HepG2 (cell line): ENCODE data around the gene PLD4. TPM values are rescaled to one million over a fixed set of nuclear protein-coding genes. Genes with fewer than 3 reads are reported as not detected.

ENCODE experiments used
- ATAC-seq: fragments of 200-7000 bp; cut with Tn5 transposase; 3 replicates; pipeline ENCODE4 v1.9.1; 2020; ENCODE audit warnings: mild to moderate bottlenecking, moderate library complexity
- BruUV-seq: library from RNA; stranded (reverse); fragments of 400-500 nt; replicated peaks from 2 replicates; lab custom pipeline; 2021; lab: Mats Ljungman, UMichigan
- CTCF ChIA-PET: fragments of 300-600 bp; formaldehyde crosslinking; extraction: SDS; loops from one replicate; lab custom pipeline; 2021; ENCODE audit warnings: low total read pairs, inconsistent platforms, low intra/inter-chr PET ratio; lab: Yijun Ruan, JAX
- POLR2A ChIA-PET: fragments of 350-600 bp; sonication (Branson Sonifier 250); formaldehyde crosslinking; loops from one replicate; lab custom pipeline; 2020; ENCODE audit warnings: antibody characterized with exemption, inconsistent platforms; lab: Yijun Ruan, JAX
- DNase-seq: peaks from one replicate; pipeline ENCODE4 v3.0.0-alpha.2; 2015; ENCODE audit warnings: low spot score
- FAIRE-seq: peaks from 3 replicates; lab custom pipeline; 2011; peaks lifted over from hg19 to GRCh38; lab: Jason Lieb, UNC
- H2AFZ ChIP-seq: one replicate; pipeline ENCODE4 v1.6.1; 2011; ENCODE audit warnings: low read length, inconsistent platforms
- H3K27ac ChIP-seq: fragments of 300-600 bp; 3 replicates; pipeline ENCODE4 v1.8.0; 2011; ENCODE audit warnings: mixed run types, mild to moderate bottlenecking, mixed read lengths, low read length, inconsistent platforms; ENCODE audit not compliant: insufficient read depth; ENCODE audit errors: extremely low read length
- H3K27me3 ChIP-seq, 2 experiments: fragments of 200-600 bp in 1 of 2; 2 replicates in 1 of 2; 3 replicates in 1 of 2; pipeline versions ENCODE4 v1.6.0 to v1.8.0; 2011; ENCODE audit warnings: low read length in 2 of 2, mild to moderate bottlenecking in 2 of 2, moderate library complexity in 2 of 2, inconsistent platforms in 1 of 2; ENCODE audit not compliant: insufficient read depth in 2 of 2, control insufficient read depth in 1 of 2
- H3K36me3 ChIP-seq, 2 experiments: fragments of 200-600 bp in 1 of 2; replicated peaks in 1 of 2; 2 replicates in 1 of 2; 3 replicates in 1 of 2; pipeline versions ENCODE4 v1.5.1 to v1.8.0; 2011; ENCODE audit warnings: low read length in 2 of 2, inconsistent platforms in 1 of 2; ENCODE audit not compliant: insufficient read depth in 2 of 2, control insufficient read depth in 1 of 2
- H3K4me1 ChIP-seq: 2 replicates; pipeline ENCODE4 v1.5.1; 2012; ENCODE audit warnings: low read length, inconsistent platforms; ENCODE audit not compliant: insufficient read depth
- H3K4me2 ChIP-seq: 2 replicates; pipeline ENCODE4 v1.6.0; 2011; ENCODE audit warnings: low read depth, low read length, inconsistent platforms
- H3K4me3 ChIP-seq, 3 experiments: fragments of 200-600 bp in 1 of 3; sonication (generic), shearing (Covaris generic) in 1 of 3; replicated peaks in 1 of 3; 2 replicates each; pipeline ENCODE4 v1.5.1; 2011 to 2016; ENCODE audit warnings: low read length in 3 of 3, inconsistent platforms in 2 of 3, low read depth in 2 of 3, mild to moderate bottlenecking in 2 of 3, control low read depth in 1 of 3, mixed read lengths in 1 of 3; ENCODE audit not compliant: insufficient read depth in 1 of 3
- H3K79me2 ChIP-seq: one replicate; pipeline ENCODE4 v1.6.1; 2011; ENCODE audit warnings: low read length, inconsistent platforms; ENCODE audit not compliant: insufficient read depth
- H3K9ac ChIP-seq: 2 replicates; pipeline ENCODE4 v1.6.0; 2011; ENCODE audit warnings: mild to moderate bottlenecking, low read depth, low read length, inconsistent platforms; ENCODE audit not compliant: insufficient read depth
- H3K9me3 ChIP-seq: 2 replicates; pipeline ENCODE4 v1.5.1; 2012; ENCODE audit warnings: mild to moderate bottlenecking, low read length
- H4K20me1 ChIP-seq: 2 replicates; pipeline ENCODE4 v1.6.0; 2011; ENCODE audit warnings: inconsistent platforms, mild to moderate bottlenecking, low read length, moderate library complexity; ENCODE audit not compliant: insufficient read depth
- ATF3 ChIP-seq: sonication (generic); formaldehyde crosslinking; IDR thresholded peaks from 2 replicates; pipeline ENCODE4 v1.4.0; 2020; ENCODE audit warnings: missing genetic modification reagents
- HOXA5 ChIP-seq: sonication (generic); formaldehyde crosslinking; IDR thresholded peaks from 2 replicates; pipeline ENCODE4 v1.4.0; 2020; ENCODE audit warnings: missing genetic modification reagents
- KLF9 ChIP-seq: IDR thresholded peaks from 2 replicates; pipeline ENCODE4 v1.6.1; 2016; ENCODE audit warnings: low read depth
- MEIS2 ChIP-seq: sonication (generic); formaldehyde crosslinking; IDR thresholded peaks from 2 replicates; pipeline ENCODE4 v1.9.0; 2021; ENCODE audit warnings: mild to moderate bottlenecking, missing genetic modification reagents
- SOX13 ChIP-seq, 3 experiments: fragments of 450-650 bp in 1 of 3; sonication (generic) in 1 of 3; formaldehyde crosslinking in 1 of 3; IDR thresholded peaks in 2 of 3; conservative IDR thresholded peaks in 1 of 3; 2 replicates each; pipeline versions ENCODE4 v1.5.0 to v1.6.1; 2016 to 2020; ENCODE audit warnings: antibody characterized with exemption in 1 of 3, mild to moderate bottlenecking in 1 of 3, missing compliant biosample characterization in 1 of 3, missing genetic modification reagents in 1 of 3, moderate library complexity in 1 of 3
- TRIM24 ChIP-seq: sonication (generic); formaldehyde crosslinking; IDR thresholded peaks from 2 replicates; pipeline ENCODE4 v1.8.0; 2022; ENCODE audit warnings: mild to moderate bottlenecking, missing genetic modification reagents
- ZBTB21 ChIP-seq: sonication (generic); formaldehyde crosslinking; IDR thresholded peaks from 2 replicates; pipeline ENCODE4 v1.4.0; 2020; ENCODE audit warnings: missing genetic modification reagents
- ZBTB7B ChIP-seq: sonication (generic); formaldehyde crosslinking; IDR thresholded peaks from 2 replicates; pipeline ENCODE4 v1.4.0; 2020; ENCODE audit warnings: missing genetic modification reagents
- ZNF143 ChIP-seq: sonication (generic); formaldehyde crosslinking; IDR thresholded peaks from 2 replicates; pipeline ENCODE4 v1.4.0; 2020; ENCODE audit warnings: missing genetic modification reagents
- ZNF225 ChIP-seq: sonication (generic); formaldehyde crosslinking; IDR thresholded peaks from 2 replicates; pipeline ENCODE4 v1.4.0; 2020; ENCODE audit warnings: mild to moderate bottlenecking, missing genetic modification reagents
- ZNF256 ChIP-seq: sonication (generic); formaldehyde crosslinking; conservative IDR thresholded peaks from 2 replicates; pipeline ENCODE4 v1.4.0; 2020; ENCODE audit warnings: missing genetic modification reagents
- ZNF282 ChIP-seq: fragments of 450-650 bp; IDR thresholded peaks from 2 replicates; pipeline ENCODE4 v1.6.1; 2018; ENCODE audit not compliant: partially characterized antibody
- ZNF33A ChIP-seq: sonication (generic); formaldehyde crosslinking; IDR thresholded peaks from 2 replicates; pipeline ENCODE4 v1.5.1; 2020; ENCODE audit warnings: missing genetic modification reagents, mild to moderate bottlenecking, moderate library complexity, borderline replicate concordance
- ZNF441 ChIP-seq: sonication (generic); formaldehyde crosslinking; IDR thresholded peaks from 2 replicates; pipeline ENCODE4 v1.7.0; 2021; ENCODE audit warnings: missing genetic modification reagents, borderline replicate concordance
- ZNF451 ChIP-seq: sonication (generic); formaldehyde crosslinking; IDR thresholded peaks from 2 replicates; pipeline ENCODE4 v1.5.0; 2020; ENCODE audit warnings: mild to moderate bottlenecking, missing genetic modification reagents
- ZNF496 ChIP-seq: sonication (generic); formaldehyde crosslinking; IDR thresholded peaks from 2 replicates; pipeline ENCODE4 v1.8.1; 2023; ENCODE audit warnings: mild to moderate bottlenecking, moderate library complexity, missing genetic modification reagents; ENCODE audit not compliant: insufficient replicate concordance
- ZNF543 ChIP-seq: sonication (generic); formaldehyde crosslinking; IDR thresholded peaks from 2 replicates; pipeline ENCODE4 v1.4.0; 2020; ENCODE audit warnings: mild to moderate bottlenecking, missing genetic modification reagents
- ZNF549 ChIP-seq: sonication (generic); formaldehyde crosslinking; IDR thresholded peaks from 2 replicates; pipeline ENCODE4 v1.5.0; 2020; ENCODE audit warnings: missing genetic modification reagents
- ZNF710 ChIP-seq: sonication (generic); formaldehyde crosslinking; IDR thresholded peaks from 2 replicates; pipeline ENCODE4 v1.5.0; 2020; ENCODE audit warnings: mild to moderate bottlenecking, missing genetic modification reagents, borderline replicate concordance
- WGBS: methylation state at CpG from one replicate; pipeline ENCODE4 v1.1.6; 2017; ENCODE audit warnings: low lambda C conversion rate; 5-methylcytosine and 5-hydroxymethylcytosine counted together
- in situ Hi-C: cut with HindIII; loops from 2 replicates; pipeline ENCODE4 v1.10.0; 2017; ENCODE audit warnings: low pct_unique_long_range_greater_than_20kb; ENCODE audit not compliant: extremely low pct_ligation_motif_present
- intact Hi-C: fragments of 100-400 bp; cut with micrococcal nuclease; formaldehyde crosslinking; loops from one replicate; pipeline ENCODE4 v1.10.0; 2022; ENCODE audit not compliant: unreplicated experiment
- polyA plus RNA-seq, 8 experiments: library from polyadenylated mRNA; depleted of rRNA in 3 of 8; stranded (reverse) in 7 of 8; unstranded in 1 of 8; fragments of >200 nt; fragmentation: Illumina TruSeq in 4 of 8; extraction: Trizol in 4 of 8; gene quantifications; 2 replicates each; pipeline versions ENCODE4 v1.2.1 to v1.2.3, GENCODE V29; 2011 to 2016; ENCODE audit warnings: low read depth in 4 of 8, missing spikeins in 1 of 8, mixed read lengths in 1 of 8; ENCODE audit not compliant: insufficient read depth in 1 of 8
- total RNA-seq, 5 experiments: library from RNA; depleted of rRNA; stranded (reverse); fragments of >200 nt; fragmentation: Illumina TruSeq; extraction: Trizol; gene quantifications; 2 replicates each; pipeline ENCODE4 v1.2.3, GENCODE V29; 2016; ENCODE audit warnings: low read depth in 1 of 5

Gene PLD4
- total and polyA plus RNA-seq, 2 of the 13 experiments (the other 11 are each of a cell fraction or from before 2014, with no cell fraction given): not detected

DNA sequence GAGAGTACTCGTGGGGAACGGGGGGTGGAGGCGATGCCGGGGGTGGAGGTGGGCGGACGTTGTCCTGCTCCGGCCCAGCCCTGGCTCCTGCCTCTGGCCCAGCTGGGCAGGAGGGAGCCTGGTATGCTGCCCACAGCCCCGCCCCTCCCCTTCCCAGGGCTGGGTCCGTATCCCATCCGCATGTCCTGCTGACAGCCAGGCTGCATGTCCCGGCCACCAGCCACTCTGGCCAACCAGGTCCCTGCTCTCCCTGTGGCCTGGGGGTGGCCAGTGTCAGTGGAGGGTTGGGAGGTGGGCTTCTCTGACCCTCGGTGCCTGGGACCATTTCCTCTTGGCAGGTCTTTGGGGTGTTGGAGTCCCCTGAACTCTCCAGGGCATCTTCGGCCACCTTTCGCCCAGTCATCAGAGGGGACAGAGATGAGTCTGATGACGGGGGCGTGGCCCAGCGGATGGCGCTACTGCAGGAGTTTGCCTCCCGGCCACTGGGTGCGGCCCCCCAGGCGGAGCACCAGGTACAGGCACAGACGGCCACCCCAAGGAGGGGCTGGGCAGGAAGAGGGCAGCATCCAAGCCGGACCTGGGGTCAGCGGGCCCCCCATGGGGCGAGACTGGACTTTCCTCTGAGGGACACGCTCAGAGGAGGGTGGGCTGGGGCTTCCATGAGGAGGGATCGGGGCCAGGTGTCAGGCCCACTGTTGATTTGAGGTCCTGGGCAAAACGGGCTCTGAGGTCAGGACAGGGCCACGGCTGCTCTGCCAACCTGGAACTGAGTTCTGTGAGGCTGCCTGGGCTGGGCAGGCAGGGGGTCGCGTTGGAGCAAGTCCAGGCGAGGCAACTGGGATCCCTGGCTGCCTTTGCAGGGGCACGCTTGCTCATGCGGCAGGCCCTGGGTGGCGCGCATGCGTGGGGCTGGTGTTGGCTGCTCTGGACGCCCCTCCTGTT lies 39.4 kb upstream of the PLD4 start (continued):
- TF ChIP-seq ATF3 (CRISPR knock-in tag) (no peak), ZNF549 (CRISPR knock-in tag) (no peak)

DNA sequence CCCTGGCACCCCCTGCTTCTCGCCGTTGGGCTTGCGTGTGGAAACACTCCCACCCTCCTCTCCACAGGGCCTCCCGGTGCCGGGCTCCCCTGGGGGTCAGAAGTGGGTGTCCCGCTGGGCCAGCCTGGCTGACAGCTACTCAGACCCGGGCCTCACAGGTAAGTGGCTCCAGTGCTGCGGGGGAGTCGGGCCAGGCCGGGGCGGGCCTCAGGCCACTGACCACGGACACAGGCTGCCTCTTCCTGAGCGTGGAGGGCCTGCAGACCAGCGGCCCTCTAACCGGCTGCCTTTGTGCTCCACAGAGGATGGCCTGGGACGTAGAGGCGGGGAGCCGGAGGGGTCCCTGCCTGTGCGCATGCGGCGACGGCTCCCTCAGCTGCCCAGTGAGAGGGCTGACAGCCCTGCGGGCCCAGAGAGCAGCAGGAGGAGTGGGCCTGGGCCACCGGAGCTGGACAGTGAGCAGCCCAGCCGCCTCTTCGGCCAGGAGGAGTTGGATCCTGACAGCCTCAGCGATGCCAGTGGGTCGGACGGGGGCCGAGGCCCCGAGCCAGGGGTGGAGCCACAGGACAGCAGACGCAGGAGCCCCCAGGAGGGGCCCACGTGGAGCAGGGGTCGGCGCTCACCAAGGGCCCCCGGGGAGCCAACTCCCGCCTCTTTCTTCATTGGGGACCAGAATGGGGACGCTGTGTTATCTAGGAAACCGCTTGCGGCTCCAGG lies 38.5 kb upstream of the PLD4 start:
- intact Hi-C loops (no loop called here), in situ Hi-C loops (no loop called here)
- no TSS peak for BruUV-seq
- FAIRE-seq (no peak), ATAC-seq (no peak), DNase-seq (no peak)
- 96% methylated on average over 34 of the region's 40 CpGs for WGBS
- no peaks in the 10 kb centered on the region for H3K4me1 ChIP-seq
- no peaks in the 10 kb centered on the region for H3K79me2 ChIP-seq
- no peak overlapping the region for H3K27ac ChIP-seq
- no peak overlapping the region for H2AFZ ChIP-seq
- no peak overlapping the region for H3K9ac ChIP-seq
- no peaks in the 10 kb centered on the region for H3K9me3 ChIP-seq
- no peaks in the 10 kb centered on the region for H4K20me1 ChIP-seq
- H3K4me2 ChIP-seq: no peak overlapping the region
- POLR2A ChIA-PET: interaction anchor here (1.1 kb wide), 1 partner anchor 11 kb away, joined by 3 read pairs; no protein-coding TSS in a partner anchor
- CTCF ChIA-PET: no interaction called here
- no peaks in the 10 kb centered on the region for H3K27me3 ChIP-seq
- H3K4me3 ChIP-seq: no peak overlapping the region
- H3K36me3 ChIP-seq: peaks cover 4 to 7% of the 10 kb centered on the region in 2 experiments; a peak in 2 of 5 replicates
- TF ChIP-seq HOXA5 (CRISPR knock-in tag) (no peak), SOX13 (IDR thresholded peaks at IDR 0.05) (no peak), SOX13 (CRISPR knock-in tag; conservative IDR thresholded peaks at IDR 0.05 in 1 of 2, IDR thresholded peaks at IDR 0.05 in 1 of 2) (no peak), ZNF543 (CRISPR knock-in tag) (no peak), TRIM24 (no peak), ZNF143 (CRISPR knock-in tag) (no peak), ZNF441 (CRISPR knock-in tag) (no peak), ZNF225 (CRISPR knock-in tag) (no peak), ZNF451 (CRISPR knock-in tag) (no peak), ZNF496 (CRISPR knock-in tag) (no peak), MEIS2 (CRISPR knock-in tag) (no peak), ZNF33A (CRISPR knock-in tag) (no peak), ZBTB7B (CRISPR knock-in tag) (no peak), ZBTB21 (no peak), ZNF710 (CRISPR knock-in tag) (no peak), KLF9 (no peak), ZNF282 (no peak), ZNF256 (CRISPR knock-in tag) (no peak)
